ENCODE results near the gene CYP26A1.

DNA sequence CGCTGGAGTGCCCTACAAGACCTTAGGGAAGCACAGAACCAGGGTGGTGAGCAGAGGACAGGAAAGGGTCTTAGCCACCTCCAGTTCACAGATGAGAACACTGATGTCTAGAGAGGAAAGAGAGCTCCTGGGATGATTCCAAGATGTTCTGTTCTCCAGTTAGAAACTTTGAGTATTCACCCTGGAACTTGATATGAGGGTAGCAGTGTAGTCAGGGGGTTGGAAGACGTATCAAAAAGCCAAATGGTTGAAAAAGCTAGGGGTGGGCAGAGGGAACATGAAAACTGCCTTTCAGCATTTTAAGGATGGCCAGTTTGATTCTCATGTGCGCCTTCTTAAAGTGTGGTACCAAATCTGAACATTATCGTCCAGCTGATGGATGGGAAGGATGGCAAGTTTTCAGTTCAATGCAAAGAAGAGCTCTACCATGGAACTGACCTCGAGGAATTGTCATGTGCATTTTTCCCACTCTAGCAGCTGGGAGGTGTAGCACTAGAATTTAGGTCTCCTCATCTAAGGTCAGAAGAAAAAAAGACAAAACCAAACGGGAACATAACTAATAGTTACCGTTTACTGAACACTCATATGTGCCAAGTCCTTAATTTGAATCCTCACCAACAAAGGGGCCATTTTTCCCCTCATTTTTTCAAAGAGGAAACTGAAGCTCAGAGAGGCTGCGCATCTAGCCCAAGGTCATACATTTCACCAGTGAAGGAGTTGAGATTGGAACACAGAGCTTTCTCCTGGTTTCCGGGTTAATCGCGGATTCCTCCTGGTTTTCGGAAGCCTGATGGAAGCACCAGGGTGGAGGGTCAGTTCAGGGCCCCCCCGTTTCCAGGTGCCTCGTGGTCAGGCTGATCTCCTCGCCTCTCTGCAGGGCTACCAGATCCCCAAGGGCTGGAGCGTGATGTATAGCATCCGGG is 6.0 kb upstream of the CYP26A1 start:
- TF ChIP-seq EZH2 (IDR thresholded peaks at IDR 0.05; ENCODE audit: insufficient read depth, low read length): no peak
- TF ChIP-seq CTCF (IDR thresholded peaks at IDR 0.05; ENCODE audit: insufficient read depth, low read depth, low read length): no peak

Measured in astrocyte (in vitro differentiated cells and primary cell).